Measurements from ENCODE around the gene EHMT2. TPM values are rescaled to one million over a fixed set of nuclear protein-coding genes. Genes with fewer than 3 reads are reported as not detected.

The EHMT2 gene
- total and polyA plus RNA-seq, 2 of the 13 experiments (the other 11 are each of a cell fraction or from before 2014, with no cell fraction given), result 55.2 to 69.2 TPM

- peak; percentile 17; the same call in 1 of the 2 replicates for TF ChIP-seq ZBTB14 (CRISPR knock-in tag; IDR thresholded peaks at IDR 0.05)
- no peak for TF ChIP-seq PRPF4 (IDR thresholded peaks at IDR 0.05; ENCODE audit: low read depth, low read length, poor library complexity, severe bottlenecking)
- TF ChIP-seq ZNF609 (CRISPR knock-in tag; IDR thresholded peaks at IDR 0.05; ENCODE audit: borderline replicate concordance), result no peak
- TF ChIP-seq POGZ (CRISPR knock-in tag; IDR thresholded peaks at IDR 0.05), result 0 out of 2 replicates have a peak, but pooled peaks have one; percentile 17
- TF ChIP-seq FOXO4 (CRISPR knock-in tag; conservative IDR thresholded peaks at IDR 0.05), result no peak
- 0 out of 2 replicates have a peak, but pooled peaks have one; percentile 21 for TF ChIP-seq RXRB (CRISPR knock-in tag; IDR thresholded peaks at IDR 0.05; ENCODE audit: borderline replicate concordance)
- no peak for TF ChIP-seq NAIF1 (CRISPR knock-in tag; IDR thresholded peaks at IDR 0.05; ENCODE audit: borderline replicate concordance)
- no peak for TF ChIP-seq MYNN (CRISPR knock-in tag; IDR thresholded peaks at IDR 0.05; ENCODE audit: low read depth)
- no peak for TF ChIP-seq HCFC1 (IDR thresholded peaks at IDR 0.05; ENCODE audit: low read depth, low read length)
- TF ChIP-seq MIER2 (CRISPR knock-in tag; IDR thresholded peaks at IDR 0.05), result no peak
- TF ChIP-seq ARNT (IDR thresholded peaks at IDR 0.05), result no peak
- TF ChIP-seq JARID2 (CRISPR knock-in tag; IDR thresholded peaks at IDR 0.05; ENCODE audit: insufficient replicate concordance), result peak; percentile 38
- peak; percentile 3; the same call in 1 of the 2 replicates for TF ChIP-seq ZSCAN21 (CRISPR knock-in tag; IDR thresholded peaks at IDR 0.05; ENCODE audit: borderline replicate concordance)
- no peak for TF ChIP-seq NFIC (IDR thresholded peaks at IDR 0.05; ENCODE audit: low read length)
- TF ChIP-seq, protein P1, sequence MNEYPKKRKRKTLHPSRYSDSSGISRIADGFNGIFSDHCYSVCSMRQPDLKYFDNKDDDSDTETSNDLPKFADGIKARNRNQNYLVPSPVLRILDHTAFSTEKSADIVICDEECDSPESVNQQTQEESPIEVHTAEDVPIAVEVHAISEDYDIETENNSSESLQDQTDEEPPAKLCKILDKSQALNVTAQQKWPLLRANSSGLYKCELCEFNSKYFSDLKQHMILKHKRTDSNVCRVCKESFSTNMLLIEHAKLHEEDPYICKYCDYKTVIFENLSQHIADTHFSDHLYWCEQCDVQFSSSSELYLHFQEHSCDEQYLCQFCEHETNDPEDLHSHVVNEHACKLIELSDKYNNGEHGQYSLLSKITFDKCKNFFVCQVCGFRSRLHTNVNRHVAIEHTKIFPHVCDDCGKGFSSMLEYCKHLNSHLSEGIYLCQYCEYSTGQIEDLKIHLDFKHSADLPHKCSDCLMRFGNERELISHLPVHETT (CRISPR knock-in tag; conservative IDR thresholded peaks at IDR 0.05), result 0 out of 2 replicates have a peak, but pooled peaks have one; percentile 44
- no peak for TF ChIP-seq SMAD1 (CRISPR knock-in tag; IDR thresholded peaks at IDR 0.05; ENCODE audit: borderline replicate concordance, low read depth)
- peak; percentile 6; the same call in 1 of the 2 replicates for TF ChIP-seq ZBTB33 (CRISPR knock-in tag; IDR thresholded peaks at IDR 0.05)
Measured at GRCh38 chr6:31877125-31877650, 20.3 kb downstream of the EHMT2 start (continued).

All from HepG2 (cell line).